Left hindlimb (tissue), 1 donor: Measurements from ENCODE around the gene FARP1.

ENCODE experiments used
- DNase-seq: peaks from one replicate; pipeline ENCODE4 v3.0.0-alpha.2; 2018

FARP1 gene

GRCh38 chr13:98203646-98204326 lies 60.9 kb downstream of the FARP1 start:
- no peak for DNase-seq

DNA sequence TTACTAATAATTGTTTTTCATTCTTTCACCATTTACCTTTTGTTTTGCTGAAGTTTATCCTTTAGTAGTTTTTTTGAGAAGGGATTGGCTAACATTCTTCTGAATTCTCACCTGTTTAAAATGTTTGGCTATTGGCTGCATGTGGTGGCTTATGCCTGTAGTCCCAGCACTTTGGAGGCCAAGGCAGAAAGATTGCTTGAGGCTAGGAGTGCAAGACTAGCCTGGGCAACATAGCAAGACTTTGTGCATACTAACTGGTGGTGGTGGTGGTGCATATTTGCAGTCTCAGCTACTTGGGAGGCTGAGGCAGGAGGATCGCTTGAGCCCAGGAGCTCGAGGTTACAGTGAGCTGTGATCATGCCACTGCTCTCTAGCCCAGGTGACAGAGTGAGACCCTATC lies 61.7 kb downstream of the FARP1 start:
- DNase-seq = no peak

DNA sequence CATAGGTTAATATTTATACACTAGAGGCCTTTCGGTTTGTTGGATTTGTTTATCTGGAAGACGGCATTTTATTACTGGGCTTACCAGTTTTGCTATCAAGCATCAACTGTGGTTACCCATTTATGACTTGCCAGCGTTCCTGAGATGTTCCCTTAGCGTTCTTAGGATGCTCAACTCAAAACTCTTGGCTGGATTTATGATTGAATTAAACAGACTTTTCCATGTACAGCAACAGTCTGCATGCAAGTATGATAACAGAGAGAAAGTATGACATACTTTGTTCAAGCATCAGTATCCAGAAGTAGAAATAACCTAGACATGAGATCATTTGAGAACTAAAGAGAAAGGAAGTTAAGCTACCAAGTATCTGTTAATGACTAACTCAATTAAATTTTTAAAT lies 64.1 kb downstream of the FARP1 start:
- DNase-seq = no peak

DNA sequence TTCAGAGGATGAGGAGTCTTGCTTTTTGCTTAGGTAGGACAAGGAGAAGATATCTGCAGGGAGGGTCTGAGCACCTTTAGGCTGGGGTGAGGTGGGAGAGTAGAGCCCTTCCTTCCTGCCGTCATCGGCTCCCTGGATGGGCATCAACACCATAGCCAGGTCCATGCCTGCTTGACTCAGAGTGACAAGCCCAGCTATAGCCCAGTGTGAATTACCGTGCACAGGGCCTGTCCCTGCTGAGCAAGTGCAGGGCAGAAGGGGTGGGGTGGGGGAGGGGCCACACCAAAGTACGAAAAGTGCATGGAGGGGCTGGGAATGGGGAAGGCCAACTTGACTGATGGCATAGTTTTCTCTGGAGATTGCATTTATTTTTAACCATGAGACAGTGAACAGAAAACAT lies 64.5 kb downstream of the FARP1 start:
- DNase-seq = no peak

DNA sequence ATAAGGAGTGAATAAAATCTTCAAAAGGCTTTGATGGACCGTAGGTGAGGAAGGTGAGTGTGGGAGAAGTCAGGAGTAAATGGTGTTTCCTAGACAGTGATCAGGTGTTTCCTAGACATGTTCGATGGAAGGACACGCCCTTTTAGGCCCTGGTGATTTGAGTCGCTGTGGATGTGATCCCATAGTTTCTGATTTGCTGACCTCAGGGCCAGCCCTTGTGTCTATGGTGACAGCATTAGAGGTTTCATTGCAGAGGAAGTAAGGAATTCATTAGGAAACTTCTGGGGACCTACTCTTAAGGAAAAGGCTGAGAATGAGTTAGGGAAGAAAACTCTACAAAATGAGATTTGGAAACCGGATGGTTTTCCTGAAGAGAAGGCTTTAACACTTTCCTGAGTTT lies 65.7 kb downstream of the FARP1 start:
- no peak for DNase-seq

- no peak for DNase-seq
These were observed 69.9 kb downstream of the FARP1 start for GRCh38 chr13:98212763-98213162.

GRCh38 chr13:98213354-98213753 lies 70.5 kb downstream of the FARP1 start:
- no peak for DNase-seq

DNA sequence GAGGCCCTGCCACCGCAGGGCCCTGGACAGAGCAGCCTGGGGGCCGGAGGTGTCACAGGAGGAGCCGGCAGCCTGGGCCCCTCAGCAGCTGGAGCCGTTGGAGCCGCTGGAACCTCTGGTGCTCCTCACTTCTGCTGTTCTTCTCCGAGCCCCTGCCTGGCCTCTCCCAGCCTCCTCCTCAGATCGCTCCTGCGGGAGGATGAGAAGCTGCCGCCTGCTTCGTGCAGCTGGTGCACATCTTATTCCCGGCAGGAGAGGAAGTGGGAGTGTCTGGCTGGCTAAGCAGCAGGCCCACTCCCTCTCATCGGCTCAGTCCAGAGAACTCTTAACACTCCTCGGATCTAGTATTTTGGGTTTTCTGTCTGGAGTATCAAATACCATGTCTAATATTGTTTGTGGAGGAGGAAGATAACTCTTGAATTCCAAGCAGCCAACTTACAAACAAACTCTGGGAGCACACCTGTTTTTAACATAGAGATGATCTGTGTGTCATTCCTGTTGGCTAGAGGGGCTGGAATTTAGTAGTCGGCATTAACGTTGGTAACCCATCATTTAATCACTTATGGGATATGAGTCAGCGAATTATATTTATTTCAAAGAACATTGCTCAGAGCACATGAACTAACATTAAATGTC lies 71.2 kb downstream of the FARP1 start:
- peak; percentile 81 for DNase-seq

DNA sequence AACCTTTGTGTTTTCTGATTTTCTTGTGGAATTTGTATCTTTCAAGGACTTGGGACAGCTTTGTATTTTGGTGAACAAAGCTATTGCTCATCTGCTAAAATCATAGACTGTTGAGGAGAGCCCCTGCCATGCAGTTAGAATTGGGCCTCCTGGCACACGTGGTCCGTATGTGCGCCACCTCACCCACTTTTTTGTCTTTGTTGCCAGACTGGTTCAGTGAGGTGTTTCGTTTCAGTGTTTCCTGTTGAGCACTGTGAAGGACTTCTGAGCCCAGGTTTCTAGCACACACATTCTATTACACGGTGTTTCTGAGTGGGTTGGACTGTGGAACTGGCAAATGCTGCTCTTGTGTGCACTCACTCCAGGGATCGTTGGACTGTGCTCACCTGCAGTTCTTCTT lies 71.8 kb downstream of the FARP1 start:
- DNase-seq = no peak

DNA sequence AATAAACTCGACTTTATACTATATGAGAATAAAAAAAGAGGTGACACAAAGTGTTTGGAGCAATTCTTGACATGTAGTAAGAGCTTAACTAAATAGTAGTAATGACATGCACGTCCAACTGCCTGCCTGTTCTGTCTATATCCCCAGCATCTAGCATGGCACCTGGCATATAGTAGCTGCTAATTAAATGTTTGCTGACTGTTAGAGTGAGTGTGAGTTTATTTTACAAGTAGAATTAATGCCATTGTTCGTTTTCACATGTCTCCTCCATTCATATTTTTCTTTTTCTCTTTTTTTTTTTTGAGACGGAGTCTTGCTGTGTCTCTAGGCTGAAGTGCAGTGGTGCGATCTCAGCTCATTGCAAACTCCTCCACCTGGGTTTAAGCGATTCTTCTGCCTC lies 72.6 kb downstream of the FARP1 start:
- no peak for DNase-seq

- no peak for DNase-seq
These were observed 73.3 kb downstream of the FARP1 start for GRCh38 chr13:98216135-98216565.

DNA sequence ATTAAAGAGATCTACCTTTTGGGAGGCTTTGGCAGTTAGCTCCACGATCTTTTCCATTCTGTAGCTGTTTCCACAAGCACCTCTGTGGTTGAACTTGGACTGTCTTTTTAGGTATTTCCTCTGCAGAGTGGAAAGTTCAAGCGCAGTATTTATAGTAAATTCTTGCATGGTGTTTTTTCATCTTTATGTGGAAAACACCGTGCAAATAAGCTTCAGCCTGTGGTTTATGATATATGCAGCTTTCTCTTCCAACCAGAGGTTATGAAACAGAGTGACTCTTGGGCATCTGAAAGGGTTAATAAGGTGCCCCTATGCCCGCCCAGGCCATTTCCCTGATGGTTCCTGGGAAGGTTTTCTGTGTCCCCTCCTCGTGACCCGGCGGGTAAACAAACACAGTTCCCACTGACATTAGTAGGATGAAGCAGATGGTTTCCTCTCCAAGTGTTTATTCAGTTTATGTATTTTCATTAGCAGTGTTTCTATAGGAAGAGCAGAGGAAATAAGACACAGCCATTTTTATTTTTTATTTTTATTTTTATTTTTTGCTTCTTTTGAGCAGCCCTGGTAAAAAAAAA lies 73.9 kb downstream of the FARP1 start:
- DNase-seq = no peak

- DNase-seq = no peak
These were observed 74.7 kb downstream of the FARP1 start for GRCh38 chr13:98217597-98217996.

DNA sequence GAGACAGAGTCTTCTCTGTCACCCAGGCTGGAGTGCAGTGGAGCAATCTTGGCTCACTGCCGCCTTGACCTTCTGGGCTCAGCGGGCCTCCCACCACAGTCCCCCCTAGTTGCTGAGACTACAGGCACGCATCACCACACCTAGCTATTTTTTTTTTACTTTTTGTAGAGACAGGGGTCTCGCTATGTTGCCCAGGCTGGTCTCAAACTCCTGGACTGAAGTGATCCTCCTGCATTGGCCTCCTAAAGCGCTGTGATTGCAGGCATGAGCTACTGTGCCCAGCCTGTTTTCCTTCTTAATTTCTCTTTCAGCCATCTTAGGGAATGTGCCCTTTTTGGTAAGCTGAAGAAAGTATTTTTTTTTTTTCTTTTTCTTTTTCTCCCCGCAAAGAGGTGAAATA lies 76.8 kb downstream of the FARP1 start:
- DNase-seq = no peak

DNA sequence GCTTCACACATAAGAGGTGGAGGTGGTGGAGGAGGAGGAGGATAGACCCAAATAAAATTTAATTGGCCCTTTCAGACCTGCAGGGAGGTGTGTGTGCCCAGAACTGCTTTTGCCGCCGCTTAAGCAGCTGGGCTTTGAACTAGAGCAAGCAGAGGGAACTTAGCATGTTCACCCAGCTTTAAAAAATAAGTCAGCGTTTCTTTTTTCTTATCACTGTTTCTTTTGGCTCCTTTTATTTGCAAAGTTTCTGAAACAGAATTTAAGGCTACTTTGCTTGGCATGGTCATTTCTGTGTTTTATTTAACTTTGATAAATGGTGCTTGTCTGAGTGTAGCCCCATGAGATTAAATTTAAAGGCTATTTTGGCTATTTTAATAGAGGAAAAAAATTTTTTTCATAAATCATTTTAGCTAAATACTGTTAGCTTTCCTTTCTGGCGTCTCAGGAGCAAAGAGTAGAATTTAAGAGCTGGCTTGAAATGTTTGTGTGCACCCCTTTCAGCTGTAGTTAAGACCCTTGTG lies 77.4 kb downstream of the FARP1 start:
- DNase-seq = no peak

- peak; percentile 51 for DNase-seq
These were observed 78.3 kb downstream of the FARP1 start for GRCh38 chr13:98221234-98221633.

DNA sequence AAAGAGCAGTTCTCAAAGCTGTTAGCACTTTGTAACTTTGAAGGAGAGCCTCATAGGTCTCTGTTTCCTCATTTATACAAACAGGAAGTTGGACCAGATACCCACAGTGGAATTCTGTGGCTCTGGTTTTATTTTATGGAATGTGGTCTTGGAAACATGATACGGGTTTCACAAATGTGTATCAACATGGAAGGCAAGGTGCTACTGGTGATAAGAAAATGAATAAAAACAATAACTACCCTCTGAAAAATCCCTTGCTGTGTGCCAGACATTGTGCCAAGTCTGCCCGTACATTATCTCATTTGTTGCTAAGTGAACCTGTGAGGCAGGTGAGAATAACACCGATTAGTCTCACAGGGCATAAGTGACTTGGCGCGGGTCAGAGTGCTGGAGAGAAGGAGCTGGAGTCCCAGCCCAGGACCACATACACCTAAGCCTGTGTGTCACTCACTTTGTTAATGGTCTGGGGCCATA lies 79.2 kb downstream of the FARP1 start:
- no peak for DNase-seq

GRCh38 chr13:98222816-98223215 lies 79.9 kb downstream of the FARP1 start:
- no peak for DNase-seq

- no peak for DNase-seq
These were observed 80.8 kb downstream of the FARP1 start for GRCh38 chr13:98223741-98224140.

DNA sequence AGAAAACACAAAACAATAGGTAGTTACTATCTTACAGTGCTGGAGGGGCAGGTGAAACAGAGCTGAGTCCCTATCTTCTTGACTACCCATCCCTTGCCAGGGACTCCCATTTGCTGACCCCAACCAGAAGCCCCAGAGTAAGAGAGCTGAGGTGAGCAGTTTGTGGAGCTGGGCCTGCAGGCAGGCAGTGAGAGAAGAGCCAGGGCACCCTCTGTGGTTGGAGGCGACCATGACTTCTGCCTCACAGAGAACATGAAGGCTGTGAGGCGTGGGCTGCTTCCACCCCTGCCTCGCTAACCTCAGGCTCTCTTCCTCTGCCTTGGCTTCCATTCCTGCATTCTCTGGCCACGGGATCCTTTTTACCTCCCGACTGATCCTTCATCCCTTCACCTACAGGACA lies 81.7 kb downstream of the FARP1 start:
- DNase-seq = no peak

DNA sequence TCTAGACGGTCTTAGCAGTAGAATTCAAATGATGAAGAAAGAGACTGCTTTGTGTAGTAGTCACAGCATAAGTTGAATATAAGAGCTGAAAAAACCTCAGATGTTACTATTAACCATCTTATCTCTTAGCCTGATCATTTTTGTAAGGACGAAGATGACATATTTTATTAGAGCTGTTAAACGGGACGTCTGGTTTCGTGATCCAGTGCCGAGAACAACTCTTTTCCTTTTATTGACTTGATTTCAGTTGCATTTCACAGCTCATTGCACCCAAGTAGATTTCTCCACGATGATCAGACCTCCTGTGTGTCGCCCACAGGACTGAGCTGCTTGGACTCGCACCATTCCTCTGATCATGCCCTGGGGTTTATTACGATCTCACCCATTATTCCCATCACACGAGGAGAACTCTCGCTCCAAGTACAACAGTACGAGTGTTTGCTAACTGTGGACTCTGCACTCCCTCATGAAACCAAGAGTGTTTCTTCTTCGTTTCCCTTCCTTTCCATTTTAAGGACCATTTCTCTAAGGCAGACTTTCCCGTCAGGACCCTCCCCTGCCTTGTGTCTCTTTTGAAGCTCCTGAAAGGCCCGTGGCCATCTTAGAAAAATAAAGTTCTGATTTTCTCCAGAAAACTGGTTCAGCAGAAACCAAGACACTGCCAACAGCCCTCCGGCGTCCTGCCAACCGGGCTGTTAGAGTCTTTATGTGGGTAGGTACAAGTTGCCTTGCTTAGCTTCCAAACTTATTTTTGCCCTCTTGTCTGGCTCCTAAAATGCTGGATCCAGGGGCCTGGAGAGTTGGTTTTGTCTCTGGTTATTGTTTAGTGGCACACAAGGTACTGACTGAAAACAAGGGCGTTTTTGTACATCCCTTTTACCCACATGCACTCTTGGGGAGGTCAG lies 82.4 kb downstream of the FARP1 start:
- no peak for DNase-seq

DNA sequence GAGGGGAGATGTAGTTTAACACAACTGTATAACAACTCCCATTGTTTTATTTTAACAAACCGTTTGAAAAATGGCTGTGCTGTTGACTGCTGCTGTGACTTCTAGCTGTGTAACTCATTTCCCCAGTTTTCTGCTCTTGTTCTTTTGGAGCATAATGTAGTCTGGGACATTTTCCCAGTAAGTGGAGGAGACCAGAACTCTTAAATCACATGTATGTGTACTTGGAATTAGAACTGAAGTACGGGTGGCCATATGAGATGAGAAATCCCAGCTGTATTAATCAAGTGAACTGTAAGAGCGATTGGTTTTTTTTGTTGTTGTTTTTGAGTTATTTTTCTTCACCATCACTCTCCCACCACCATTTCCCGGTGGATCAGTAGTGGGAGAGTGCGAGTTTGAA lies 83.6 kb downstream of the FARP1 start:
- DNase-seq = no peak
